ACHN (cell line): Measurements from ENCODE around the gene ARHGDIA.
A peak's percentile ranks its signal among the peaks of the same experiment; 100 is the strongest.

Experiments used
- DNase-seq: peaks from one replicate; pipeline ENCODE4 v3.0.0-alpha.2; 2015
- in situ Hi-C: cut with HindIII; loops from 2 replicates; pipeline ENCODE4 v1.10.0; 2017; ENCODE audit warnings: low sequenced_read_pairs, low pct_ligation_motif_present, low pct_unique_long_range_greater_than_20kb

Gene ARHGDIA

DNA sequence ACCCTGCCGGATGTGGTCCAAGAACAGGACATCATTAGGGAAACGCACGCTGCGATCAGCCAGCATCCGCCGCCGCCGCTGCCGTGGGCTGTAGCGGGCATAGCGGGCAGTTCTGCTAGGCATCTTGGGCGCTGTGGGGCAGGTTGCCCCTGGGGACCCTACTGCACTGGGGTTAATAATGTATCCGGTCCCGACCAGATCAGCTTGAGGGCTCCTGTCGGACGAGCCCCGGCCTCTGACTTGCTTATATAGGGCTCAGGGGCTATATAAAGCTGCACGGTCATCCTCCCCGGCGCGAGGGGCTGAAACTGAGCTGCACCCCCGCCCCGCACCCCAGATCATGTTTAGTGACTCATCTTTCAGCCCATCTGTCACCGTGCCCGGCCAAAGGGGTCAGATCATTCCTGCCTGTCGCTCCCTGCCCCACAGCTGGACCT, 36.3 kb downstream of the ARHGDIA start, which contains the start of gene PPP1R27:
TSS of gene PPP1R27 (minus strand) at position 220 of the 437 bp plus-strand sequence. CDS start at position 123, 97 bp downstream.
- no peak for DNase-seq
- in situ Hi-C loops, result no loop called here

DNA sequence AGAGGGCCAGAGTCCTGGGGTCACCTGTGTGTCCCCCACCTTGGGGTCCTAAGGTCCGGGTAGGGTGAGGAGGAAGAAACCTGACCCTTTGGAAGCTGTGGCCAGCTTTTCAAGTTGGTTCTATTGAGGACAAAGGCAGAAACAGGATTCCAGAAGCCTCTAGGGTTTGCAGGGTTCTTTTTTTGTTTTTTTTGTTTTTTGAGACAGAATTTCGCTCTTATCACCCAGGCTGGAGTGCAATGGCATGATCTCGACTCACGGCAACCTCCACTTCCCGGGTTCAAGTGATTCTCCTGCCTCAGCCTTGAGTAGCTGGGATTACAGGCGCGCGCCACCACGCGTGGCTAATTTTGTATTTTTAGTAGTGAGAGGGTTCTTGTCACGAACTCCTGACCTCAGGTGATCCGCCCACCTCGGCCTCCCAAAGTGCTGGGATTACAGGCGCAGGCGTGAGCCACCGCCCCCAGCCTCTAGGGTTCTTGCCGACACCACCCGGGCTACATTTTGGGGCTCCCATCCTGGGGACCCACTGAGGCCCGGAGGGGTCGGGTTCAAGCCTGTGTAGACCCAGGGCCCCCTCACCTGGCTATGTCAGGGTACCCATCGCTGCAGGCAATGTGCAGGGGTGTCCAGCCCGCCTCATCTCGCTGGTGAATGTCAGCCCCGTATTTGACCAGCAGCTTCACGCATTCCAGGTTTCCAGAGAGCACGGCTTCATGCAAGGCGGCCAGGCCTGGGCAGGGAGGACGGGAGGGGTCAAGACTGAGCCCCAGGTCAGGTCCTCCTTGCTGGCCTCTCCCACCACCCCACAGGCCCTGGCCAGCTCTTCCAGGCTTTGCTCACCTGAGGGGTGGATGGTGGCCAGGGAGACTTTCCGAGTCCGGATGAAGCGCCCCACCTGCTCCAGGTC, 37.0 kb downstream of the ARHGDIA start:
- in situ Hi-C loops, result no loop called here
- DNase-seq, result no peak

DNA sequence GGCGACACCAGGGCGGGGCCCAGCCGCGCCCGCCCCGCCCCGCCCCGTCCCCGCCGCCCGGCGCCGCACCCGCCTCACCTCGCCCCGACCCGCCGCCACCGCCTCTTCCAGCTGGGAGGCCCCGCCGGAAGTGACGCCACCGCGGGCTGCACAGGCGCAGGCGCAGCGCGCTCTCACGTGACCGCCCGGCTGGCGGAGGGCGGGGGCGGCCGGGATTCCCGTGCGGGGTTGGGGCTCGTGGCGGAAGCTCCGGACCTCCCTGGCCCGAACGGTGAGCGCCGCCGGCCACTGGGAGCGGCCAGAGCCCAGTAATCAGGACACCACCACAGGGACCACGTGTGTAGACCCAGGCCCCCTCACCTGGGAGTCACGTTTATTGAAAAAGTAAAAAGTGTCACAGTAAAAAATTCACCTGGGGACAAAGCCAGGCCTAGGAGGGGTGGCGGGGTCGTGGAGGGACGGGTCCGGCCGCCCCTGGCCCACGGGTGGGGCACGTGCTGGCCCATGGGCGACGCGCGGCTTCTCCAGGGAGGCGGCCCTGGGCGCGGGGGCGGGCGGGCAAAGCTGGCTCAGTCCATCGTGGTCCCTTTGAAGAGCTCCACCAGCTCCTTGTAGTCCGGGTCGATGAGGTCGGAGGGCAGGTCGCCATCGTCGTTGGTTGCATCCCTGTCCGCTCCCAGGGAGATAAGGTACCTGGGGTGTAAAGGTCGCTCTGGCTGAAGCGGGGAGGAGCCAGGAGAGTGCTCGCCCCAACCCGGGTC, 37.8 kb downstream of the ARHGDIA start, which contains the start of gene MCRIP1:
TSS of gene MCRIP1 (minus strand) at position 132 of the 761 bp plus-strand sequence. CDS start 8,785 bp downstream, outside the sequence.
- in situ Hi-C loops, result no loop called here
- DNase-seq, result peak; percentile 96

DNA sequence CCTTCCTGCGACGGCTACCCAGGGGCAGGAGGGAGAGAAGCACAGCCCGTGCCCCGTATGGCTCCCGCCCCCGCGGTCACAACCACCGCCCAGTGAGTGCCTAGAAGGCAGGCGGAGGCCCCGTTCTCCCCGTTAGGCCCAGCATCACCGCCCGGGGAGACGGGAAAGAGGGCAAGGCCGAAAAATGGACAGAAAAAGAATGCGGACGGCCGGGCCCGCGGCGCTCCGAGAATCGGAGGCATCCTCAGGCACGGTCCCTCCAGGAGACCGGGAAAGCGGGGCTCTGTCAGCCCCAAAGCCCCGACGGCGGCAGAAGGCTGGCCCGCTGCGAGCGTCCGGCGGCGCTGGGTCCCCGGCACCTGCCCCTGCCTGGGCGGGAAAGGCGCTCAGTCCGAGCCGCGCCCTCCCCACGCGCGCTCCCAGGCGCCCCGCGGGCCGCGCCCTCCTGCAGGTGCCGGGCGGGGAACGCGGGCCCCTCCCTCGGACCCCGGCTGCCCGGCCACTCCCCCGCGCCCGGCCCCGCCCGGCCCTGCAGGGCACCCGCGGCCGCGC, 38.5 kb downstream of the ARHGDIA start:
- in situ Hi-C loops, result no loop called here
- peak; percentile 45 for DNase-seq

DNA sequence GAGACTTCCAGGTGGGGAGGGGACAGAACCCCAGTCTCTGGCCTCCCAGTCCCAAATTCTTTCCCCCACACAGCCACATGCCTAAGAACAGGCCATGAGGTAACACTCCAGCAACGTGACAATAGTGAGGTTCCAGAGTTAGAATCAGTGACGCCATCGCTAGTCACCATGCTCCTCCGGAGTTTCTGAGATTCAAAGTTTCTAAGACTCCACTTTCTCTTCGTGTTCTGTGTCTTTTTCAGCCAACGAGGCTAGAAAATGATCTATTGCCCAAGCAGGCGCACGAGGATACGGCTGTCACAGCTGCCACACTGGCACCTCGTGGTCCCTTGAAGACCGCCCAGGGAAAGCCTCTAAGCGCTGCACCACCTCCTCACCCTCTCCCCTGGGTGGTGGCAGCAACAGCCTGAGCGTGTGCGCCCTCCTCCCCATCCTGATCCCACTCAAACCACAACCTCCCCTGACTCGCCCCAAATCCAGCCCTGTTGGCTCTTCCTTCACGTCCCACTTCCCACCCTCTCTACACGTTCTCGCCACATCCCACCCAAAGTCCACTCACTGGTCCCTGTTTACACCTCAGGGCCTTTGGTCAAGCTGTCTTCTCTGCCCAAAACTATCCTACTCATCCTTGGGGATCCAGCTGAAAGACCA, 39.1 kb downstream of the ARHGDIA start:
- no peak for DNase-seq
- in situ Hi-C loops, result no loop called here

DNA sequence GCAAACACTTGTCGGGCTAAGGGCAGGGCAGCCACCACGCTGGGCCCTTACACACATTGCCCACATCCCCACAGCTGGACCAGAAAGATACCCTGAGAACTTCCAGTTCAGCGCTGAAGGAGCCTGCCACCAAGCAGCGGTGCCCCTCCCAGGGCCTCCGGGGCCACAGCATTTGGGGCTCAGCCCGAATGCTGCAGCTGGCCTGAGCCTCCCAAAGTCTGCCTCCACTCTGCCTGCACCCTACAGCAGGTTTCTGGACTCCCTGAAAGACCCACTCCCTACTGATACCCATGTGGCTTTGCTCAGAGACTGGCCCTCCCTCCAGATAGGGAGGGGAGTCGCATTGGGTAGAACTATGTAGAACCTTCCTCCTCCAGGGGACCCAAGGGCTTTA, 39.6 kb downstream of the ARHGDIA start:
- DNase-seq, result no peak
- in situ Hi-C loops, result no loop called here

DNA sequence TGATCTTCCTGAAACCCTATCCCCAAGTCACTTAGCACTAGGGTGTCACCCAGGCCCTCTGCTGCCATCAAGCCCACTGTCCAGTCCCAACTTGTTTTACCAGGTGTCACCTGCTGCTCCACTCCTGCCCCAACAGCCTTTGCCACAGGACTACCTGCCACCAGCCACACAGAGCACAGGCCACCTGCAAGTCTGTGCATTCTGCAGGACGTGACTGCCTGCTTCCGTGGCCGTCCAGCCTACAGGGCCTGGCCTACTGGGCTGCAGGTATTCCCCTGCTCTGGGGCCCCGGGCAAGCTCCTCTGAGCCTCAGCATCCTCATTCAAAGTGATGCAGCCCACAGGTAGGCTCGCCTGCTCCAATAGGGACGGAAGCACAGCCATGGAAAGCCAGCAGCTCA, 41.3 kb downstream of the ARHGDIA start:
- in situ Hi-C loops, result no loop called here
- no peak for DNase-seq

DNA sequence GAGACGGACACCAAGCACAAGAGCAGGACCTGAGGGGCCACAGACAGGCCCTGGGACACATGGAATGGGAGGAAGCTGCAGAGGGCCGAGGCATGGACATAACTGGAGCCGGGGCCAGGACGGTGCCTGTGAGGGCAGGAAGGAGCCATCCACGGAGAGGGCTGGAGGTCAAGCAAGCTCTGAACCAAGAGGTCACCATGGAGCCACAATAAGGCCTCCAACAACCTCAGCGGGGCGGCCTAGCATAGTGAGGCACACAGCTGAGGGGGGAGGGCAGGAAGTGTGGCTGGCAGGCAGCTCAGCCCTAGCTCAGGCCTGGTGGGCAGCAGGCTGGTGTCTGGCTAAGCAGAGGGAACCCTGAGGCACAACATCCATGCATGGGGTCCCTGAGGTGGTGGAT, 42.5 kb downstream of the ARHGDIA start:
- in situ Hi-C loops, result no loop called here

DNA sequence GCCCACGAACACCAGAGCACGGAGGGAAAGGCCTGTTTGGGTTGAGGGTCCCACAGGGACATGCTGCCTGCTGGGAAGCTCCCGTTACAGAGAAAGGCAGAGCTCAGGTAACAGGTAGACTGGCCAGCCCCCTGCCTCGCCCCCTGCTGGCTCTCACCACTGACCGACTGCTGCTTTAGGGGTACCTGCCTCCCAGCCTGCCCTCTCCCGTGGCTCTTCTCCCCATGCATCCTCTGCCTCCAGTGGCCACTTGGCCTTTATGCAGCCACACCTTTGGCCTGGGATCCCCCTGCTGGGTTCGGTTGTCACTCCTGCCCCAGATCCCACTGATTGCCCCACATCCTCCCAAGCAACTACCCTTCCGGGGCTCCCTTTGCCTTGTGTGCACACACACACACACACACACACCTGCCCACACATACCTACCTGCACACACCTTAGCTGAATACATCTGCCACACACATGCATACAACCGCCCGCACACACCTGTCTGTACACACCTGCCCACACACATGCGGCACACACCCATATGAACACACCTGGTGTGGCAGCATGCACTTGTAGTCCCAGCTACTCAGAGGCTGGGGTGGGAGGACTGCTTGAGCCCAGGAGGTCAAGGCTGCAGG, 45.2 kb downstream of the ARHGDIA start:
- in situ Hi-C loops, result no loop called here
- DNase-seq, result no peak

More for the DNA sequence above, 42.5 kb downstream of the ARHGDIA start:
- DNase-seq, result no peak

DNA sequence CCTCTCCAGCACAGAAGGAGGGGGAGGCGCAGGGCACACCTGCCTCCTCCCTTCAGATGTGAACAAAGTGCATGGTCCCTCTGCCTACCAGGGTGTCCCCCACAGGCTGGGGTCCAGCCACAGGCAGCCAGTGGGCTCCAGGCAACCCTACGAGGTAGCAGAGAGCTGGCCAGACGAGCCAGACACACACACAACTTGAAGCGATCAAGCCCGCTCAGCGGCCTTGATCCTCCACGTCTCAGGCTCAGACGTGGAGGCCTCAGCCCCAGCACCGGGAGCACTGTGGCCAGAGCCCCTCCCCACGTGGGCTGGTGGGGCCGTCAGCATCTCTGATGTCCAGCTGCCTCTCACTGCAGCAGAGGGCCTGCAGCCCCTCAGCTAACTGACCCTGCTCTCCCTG, 46.5 kb downstream of the ARHGDIA start:
- no peak for DNase-seq
- in situ Hi-C loops, result no loop called here

DNA sequence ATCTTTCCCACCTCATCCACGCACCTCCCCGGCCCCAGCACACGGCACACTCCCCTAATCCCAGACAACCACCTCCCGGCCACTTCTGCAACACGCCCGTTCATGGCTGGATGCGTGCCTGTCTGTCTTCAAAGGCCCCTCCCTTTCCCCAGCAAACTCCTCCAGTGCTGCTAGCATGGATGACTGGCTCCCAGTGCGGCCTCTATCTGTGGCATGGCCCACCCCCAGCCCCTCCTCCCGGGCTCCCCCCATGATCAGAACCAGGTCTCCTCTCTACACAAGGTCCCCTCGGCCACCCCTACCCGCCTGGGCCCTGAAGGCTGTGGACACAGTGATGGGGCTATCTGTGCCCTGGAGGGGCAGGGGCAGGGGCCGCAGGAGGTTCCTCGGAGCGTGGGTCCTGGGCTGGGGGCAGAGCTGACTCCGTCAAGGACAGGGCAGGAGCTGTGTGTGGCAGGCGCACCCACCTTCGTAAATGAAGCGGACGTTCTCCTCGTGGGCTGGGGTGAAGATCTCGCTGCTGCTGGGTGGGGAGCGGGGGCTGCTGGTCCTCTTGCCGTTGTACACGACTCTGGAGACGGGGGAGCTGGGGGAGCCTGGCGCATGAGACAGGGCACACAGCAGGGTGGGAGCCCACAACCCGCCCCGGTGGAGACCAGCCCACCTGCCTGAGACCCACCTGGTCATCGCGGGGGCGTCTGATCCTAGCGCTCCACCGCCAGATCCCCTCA, 47.2 kb downstream of the ARHGDIA start:
- no peak for DNase-seq
- in situ Hi-C loops, result no loop called here

DNA sequence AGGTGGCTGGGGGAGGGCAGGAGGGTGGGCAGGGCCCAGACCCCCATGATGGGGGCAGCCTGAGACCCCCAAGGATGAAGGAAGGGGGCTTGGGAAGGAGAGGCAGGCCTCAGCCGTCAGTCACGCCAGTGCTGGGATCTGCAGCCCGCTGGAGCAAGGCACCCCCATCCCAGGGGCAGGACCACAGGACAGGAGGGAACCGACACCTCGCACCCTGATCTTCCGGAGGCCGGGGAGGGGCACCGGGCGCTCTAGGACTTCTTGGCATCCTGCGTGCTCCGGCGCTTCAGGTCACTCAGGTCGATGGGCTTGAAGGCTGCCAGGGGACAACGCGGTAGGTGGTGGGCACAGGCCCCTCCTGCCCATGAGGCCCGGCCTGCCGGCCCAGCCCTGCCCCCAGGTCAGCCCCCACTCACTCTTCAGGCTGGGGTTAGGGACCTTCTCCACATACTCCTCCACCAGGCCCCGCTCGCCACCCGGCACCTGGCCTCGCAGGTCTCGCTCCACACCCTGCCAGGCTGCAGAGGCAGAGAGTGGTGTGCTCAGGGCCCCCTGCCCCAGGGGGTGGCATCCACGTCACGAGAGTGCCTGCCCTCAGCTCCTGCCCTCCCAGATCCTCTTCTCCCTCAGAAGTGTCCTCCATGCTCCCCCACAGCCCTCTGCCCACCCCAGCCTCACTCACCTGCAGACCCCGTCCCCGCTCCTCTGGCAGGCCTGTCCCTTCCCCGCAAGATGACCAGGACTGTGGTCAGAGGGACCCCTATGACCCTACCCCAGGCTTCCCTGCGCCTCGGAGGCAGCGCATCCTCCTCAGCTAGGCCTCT, 47.9 kb downstream of the ARHGDIA start:
- in situ Hi-C loops, result no loop called here
- no peak for DNase-seq

DNA sequence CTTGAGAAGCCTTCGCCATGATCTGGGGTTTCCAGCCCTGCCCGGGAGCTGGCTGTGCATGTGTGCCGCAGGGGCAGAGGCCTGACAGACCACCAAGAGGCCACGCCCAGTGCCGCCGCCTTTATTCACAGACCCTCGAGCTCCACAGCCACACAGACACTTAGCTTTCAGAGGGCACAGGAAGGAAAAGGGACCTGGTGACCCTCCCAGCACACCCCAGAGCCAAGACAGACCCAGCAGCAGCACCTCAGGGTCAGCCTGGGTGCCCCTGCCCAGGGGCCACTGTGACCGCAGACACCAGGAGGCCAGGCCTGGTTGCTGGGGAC, 48.9 kb downstream of the ARHGDIA start:
- no peak for DNase-seq
- in situ Hi-C loops, result no loop called here

DNA sequence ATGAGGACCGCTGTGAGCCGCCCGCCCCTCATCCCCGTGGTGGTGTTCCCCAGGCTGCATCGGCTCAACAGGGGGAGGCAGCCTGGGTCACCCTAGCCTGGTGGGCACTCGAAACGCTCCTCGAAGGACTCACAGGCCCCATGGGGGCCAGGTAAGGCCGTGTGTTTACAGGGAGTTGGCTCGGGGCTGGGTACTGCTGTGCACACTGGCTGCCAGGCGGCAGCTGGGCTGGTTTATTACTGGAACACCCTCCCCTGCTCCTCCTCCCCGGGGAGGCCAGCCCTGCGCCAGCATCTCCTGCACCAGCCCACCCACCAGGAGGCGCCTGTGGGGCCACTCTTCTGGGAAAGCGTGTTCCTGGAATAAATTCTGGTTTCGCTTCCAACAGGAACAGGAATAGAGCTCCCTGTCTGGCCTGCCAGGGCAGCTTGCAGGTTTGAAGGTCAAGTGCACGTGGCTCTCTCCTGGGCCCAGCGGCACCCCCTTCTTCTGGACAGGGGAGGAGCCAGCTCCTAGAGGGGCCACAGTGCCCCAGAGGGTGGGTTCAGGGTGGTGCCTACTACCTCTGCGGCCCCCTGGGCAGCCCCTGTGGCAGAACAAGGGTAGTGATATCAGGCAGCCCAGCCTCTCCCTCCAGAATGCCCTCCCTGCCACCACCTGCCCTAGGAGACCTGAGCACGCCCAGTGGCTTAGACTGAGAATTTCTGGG, 49.4 kb downstream of the ARHGDIA start:
- in situ Hi-C loops, result no loop called here
- DNase-seq, result peak; percentile 93

DNA sequence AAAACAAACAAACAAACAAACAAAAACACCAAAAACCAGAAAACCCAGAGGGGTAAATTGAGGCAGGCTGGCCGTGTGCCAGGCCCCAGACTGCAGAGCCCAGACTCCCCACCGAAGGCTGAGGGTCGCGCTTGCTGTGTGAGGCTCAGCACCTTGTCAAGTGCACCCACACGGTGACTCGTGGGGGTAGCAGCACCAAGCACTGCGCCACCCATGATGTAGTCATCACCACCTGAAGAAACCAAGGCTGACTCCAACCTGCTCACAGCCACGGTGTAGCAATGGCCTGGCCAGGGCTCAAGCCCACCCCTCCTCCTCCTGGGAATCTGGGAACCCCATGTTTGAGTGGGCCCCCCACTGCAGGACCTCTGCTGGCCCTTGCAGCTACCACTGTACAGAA, 50.0 kb downstream of the ARHGDIA start:
- DNase-seq, result no peak
- in situ Hi-C loops, result no loop called here

DNA sequence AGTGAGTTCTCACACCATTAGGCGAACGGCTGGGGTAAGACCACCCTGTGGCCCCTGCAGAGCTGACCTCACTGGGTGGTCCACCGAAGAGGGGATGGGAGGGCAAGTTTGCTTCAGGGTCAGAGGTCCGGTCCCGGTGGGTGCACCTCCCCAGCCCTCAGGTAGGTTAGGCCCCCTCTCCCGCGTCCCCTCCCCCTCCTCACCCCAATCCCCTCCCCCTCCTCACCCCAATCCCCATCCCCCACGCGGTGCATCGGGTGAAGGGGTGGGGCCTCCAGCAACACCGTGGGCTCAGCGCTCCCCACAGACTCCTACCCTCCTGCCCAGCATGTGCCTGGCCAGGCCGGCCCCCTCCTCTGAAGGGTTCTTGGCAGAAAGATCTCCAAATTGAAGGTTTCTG, 51.4 kb downstream of the ARHGDIA start:
- DNase-seq, result no peak
- in situ Hi-C loops, result no loop called here
